Heart left ventricle (tissue), 16 donors: ENCODE data around the gene NOS1AP. TPM values are rescaled to one million over a fixed set of nuclear protein-coding genes. Genes with fewer than 3 reads are reported as not detected.

Experiments
- ATAC-seq, 4 donors: fragments of 200-7000 bp; cut with Tn5 transposase; one replicate each; pipeline ENCODE4 v1.9.1; 2020 to 2022; ENCODE audit warnings: moderate library complexity in 4 of 4, mild to moderate bottlenecking in 3 of 4, moderate number of reproducible peaks in 1 of 4
- DNase-seq, 5 donors: peaks; one replicate each; pipeline ENCODE4 v3.0.0-alpha.2; 2020
- H3K27ac ChIP-seq, 12 donors: fragments of 200-600 bp; sonication (generic) in 4 of 12; one replicate each; pipeline versions ENCODE4 v1.5.0 to v1.8.0; 2016 to 2022; ENCODE audit warnings: mild to moderate bottlenecking in 2 of 12
- H3K27me3 ChIP-seq, 9 donors: fragments of 200-600 bp; sonication (generic) in 2 of 9; one replicate each; pipeline versions ENCODE4 v1.5.1 to v1.8.0; 2016 to 2022; ENCODE audit warnings: mild to moderate bottlenecking in 3 of 9
- H3K36me3 ChIP-seq, 9 donors: fragments of 200-600 bp; sonication (generic) in 2 of 9; one replicate each; pipeline versions ENCODE4 v1.5.0 to v1.8.0; 2018 to 2022; ENCODE audit warnings: mild to moderate bottlenecking in 2 of 9
- H3K4me1 ChIP-seq, 12 donors: fragments of 200-600 bp; sonication (generic) in 4 of 12; one replicate each; pipeline versions ENCODE4 v1.5.0 to v1.8.0; 2016 to 2022; ENCODE audit warnings: mild to moderate bottlenecking in 3 of 12
- H3K4me3 ChIP-seq, 12 donors: fragments of 200-600 bp; sonication (generic) in 4 of 12; one replicate each; pipeline versions ENCODE4 v1.5.0 to v1.8.0; 2017 to 2022; ENCODE audit warnings: mild to moderate bottlenecking in 9 of 12, moderate library complexity in 4 of 12
- H3K9me3 ChIP-seq, 12 donors: fragments of 200-600 bp; sonication (generic) in 4 of 12; one replicate each; pipeline versions ENCODE4 v1.5.0 to v1.8.0; 2016 to 2022; ENCODE audit warnings: mild to moderate bottlenecking in 1 of 12
- POLR2A ChIP-seq, 2 donors: fragments of 450-650 bp; IDR thresholded peaks; one replicate each; pipeline ENCODE4 v1.6.1; 2017; ENCODE audit warnings: antibody characterized with exemption in 2 of 2, mild to moderate bottlenecking in 2 of 2, moderate library complexity in 2 of 2
- WGBS, 4 donors: extraction: QIAGEN DNeasy Blood & Tissue Kit in 2 of 4; methylation state at CpG; one replicate each; pipeline versions ENCODE4 v1.1.5 to v1.1.7; 2013 to 2018; 5-methylcytosine and 5-hydroxymethylcytosine counted together
- intact Hi-C, 10 donors: fragments of 100-400 bp; cut with DNase I; formaldehyde crosslinking; loops; one replicate each; pipeline versions ENCODE4 v1.11.1 to v1.14.2; 2022
- polyA plus RNA-seq, 2 donors: library from polyadenylated mRNA; stranded (reverse); fragments of 200-250 nt; gene quantifications; one replicate each; pipeline ENCODE4 v1.2.3, GENCODE V29; 2013
- total RNA-seq, 9 donors: library from RNA; depleted of rRNA in 2 of 9; stranded (reverse); fragments of >200 nt in 2 of 9; fragmentation: NEBNext Ultra II Directional in 3 of 9; extraction: Animal tissue kit (Norgen Biotek cat#: 25700) in 3 of 9; gene quantifications; one replicate each; pipeline versions ENCODE4 v1.1.0 to v1.2.4, GENCODE V29; 2016 to 2023
- TF ChIP-seq, protein P1 (sequence below), 12 donors: fragments of 200-600 bp; sonication (generic) in 4 of 12; IDR thresholded peaks; one replicate each; pipeline versions ENCODE4 v1.5.0 to v1.8.0; 2018 to 2022; ENCODE audit warnings: antibody characterized with exemption in 12 of 12, mild to moderate bottlenecking in 5 of 12
- donor health status: ischemic (EF 13 %, LVEDD 7.1; RV severe dilation, severe dysfunction).
- donor health status: healthy with polysubstance abuse.
- donor health status: DM: no; HTN: yes; CAD: no.
- donor health status: DM: no; HTN: no; CAD: no.
- donor health status: ischemic (EF 25% LVEDD 6.9; RV normal size, moderate dysfunction).
- donor health status: ischemic (EF 25% LVEDD 5.7; RV mildly dilated, moderate dysfunction).
- donor health status: healthy.
- donor health status: DM: yes; HTN: yes; CAD: no.
- donor health status: ischemic (EF 35%, LVEDD 5.7; RV mildly dilated, moderate dysfunction).
- donor health status: nonischemic (EF 11% LVEDD 7.7; RV severe dilation, severe dysfunction).
- donor health status: DM: yes; HTN: yes; CAD: no.
- donor health status: PGD.
- donor health status: ischemic (EF 29% LVEDD 5.4; RV normal size, mild dysfunction).
- donor health status: nonischemic (EF 23%, LVEDD 6.1; RV moderate dilation, normal function).

The NOS1AP gene
- total and polyA plus RNA-seq, 11 donors: 1.1 to 6.4 (median 4.3) TPM

DNA sequence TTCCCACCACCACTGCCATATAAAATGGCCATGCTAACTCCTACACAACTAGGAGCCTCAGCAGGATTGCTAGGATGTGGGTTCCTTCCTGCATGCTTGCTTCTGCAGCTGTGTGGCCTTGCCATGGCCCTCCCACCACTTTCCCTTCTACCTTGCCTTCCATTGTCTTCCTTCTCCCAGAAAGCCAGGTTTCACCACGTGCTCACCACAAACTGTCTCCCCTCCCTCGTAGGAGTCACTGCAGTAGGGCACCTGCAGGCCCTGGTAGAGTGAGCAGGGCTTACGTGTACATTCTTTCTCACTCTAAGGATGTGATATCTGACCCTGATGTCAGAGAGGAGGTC is 315.8 kb downstream of the NOS1AP start:
- H3K27ac ChIP-seq: no peak overlapping the region
- H3K9me3 ChIP-seq: no peaks in the 10 kb centered on the region
- ATAC-seq: no peak
- DNase-seq: no peak
- no peak for TF ChIP-seq POLR2A (IDR thresholded peaks at IDR 0.05)
- peaks cover 0 to 4% (median 0%) of the 10 kb centered on the region in 12 donors for H3K4me1 ChIP-seq
- H3K36me3 ChIP-seq: peaks cover 0 to 6% (median 0%) of the 10 kb centered on the region in 9 donors
- WGBS, 4 donors: 79 to 90% (median 83%) methylated on average over 3 of the region's 3 CpGs
- intact Hi-C loops: loop anchor here in 6 of 10 donors (5.0 to 10.0 kb wide), 5 partner anchors 98 to 328 kb away; no protein-coding TSS in a partner anchor
- H3K27me3 ChIP-seq: peaks cover 0 to 7% (median 0%) of the 10 kb centered on the region in 9 donors
- no peak overlapping the region for H3K4me3 ChIP-seq

GRCh38 chr1:162385702-162386101 is 316.2 kb downstream of the NOS1AP start:
- DNase-seq (no peak), ATAC-seq (no peak)
- TF ChIP-seq, protein P1, sequence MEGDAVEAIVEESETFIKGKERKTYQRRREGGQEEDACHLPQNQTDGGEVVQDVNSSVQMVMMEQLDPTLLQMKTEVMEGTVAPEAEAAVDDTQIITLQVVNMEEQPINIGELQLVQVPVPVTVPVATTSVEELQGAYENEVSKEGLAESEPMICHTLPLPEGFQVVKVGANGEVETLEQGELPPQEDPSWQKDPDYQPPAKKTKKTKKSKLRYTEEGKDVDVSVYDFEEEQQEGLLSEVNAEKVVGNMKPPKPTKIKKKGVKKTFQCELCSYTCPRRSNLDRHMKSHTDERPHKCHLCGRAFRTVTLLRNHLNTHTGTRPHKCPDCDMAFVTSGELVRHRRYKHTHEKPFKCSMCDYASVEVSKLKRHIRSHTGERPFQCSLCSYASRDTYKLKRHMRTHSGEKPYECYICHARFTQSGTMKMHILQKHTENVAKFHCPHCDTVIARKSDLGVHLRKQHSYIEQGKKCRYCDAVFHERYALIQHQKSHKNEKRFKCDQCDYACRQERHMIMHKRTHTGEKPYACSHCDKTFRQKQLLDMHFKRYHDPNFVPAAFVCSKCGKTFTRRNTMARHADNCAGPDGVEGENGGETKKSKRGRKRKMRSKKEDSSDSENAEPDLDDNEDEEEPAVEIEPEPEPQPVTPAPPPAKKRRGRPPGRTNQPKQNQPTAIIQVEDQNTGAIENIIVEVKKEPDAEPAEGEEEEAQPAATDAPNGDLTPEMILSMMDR (IDR thresholded peaks at IDR 0.05): no peak
- TF ChIP-seq POLR2A (IDR thresholded peaks at IDR 0.05): no peak
- Histone ChIP-seq H3K36me3 (peaks cover 0 to 6% (median 0%) of the 10 kb centered on the region in 9 donors), H3K4me3 (no peak overlapping the region), H3K27ac (no peak overlapping the region), H3K9me3 (no peaks in the 10 kb centered on the region), H3K4me1 (peaks cover 0 to 4% (median 0%) of the 10 kb centered on the region in 12 donors), H3K27me3 (peaks cover 0 to 7% (median 0%) of the 10 kb centered on the region in 9 donors)
- intact Hi-C loops: loop anchor here in 6 of 10 donors (5.0 to 10.0 kb wide), 5 partner anchors 98 to 328 kb away; no protein-coding TSS in a partner anchor
- WGBS, 4 donors: 85 to 100% (median 96%) methylated on average over 1 to 3 of the region's 3 CpGs

- no peak for ATAC-seq
- Histone ChIP-seq H3K36me3 (peaks cover 0 to 6% (median 0%) of the 10 kb centered on the region in 9 donors), H3K27me3 (peaks cover 0 to 7% (median 0%) of the 10 kb centered on the region in 9 donors), H3K4me1 (peaks cover 0 to 4% (median 0%) of the 10 kb centered on the region in 12 donors), H3K9me3 (no peaks in the 10 kb centered on the region), H3K4me3 (no peak overlapping the region), H3K27ac (no peak overlapping the region)
- 80 to 92% (median 86%) methylated on average over 8 of the region's 8 CpGs for WGBS, 4 donors
- intact Hi-C loops: loop anchor here in 6 of 10 donors (5.0 to 10.0 kb wide), 5 partner anchors 99 to 329 kb away; no protein-coding TSS in a partner anchor
- TF ChIP-seq, protein P1 (IDR thresholded peaks at IDR 0.05): no peak
- TF ChIP-seq POLR2A (IDR thresholded peaks at IDR 0.05): no peak
- no peak for DNase-seq
These were observed 317.1 kb downstream of the NOS1AP start for GRCh38 chr1:162386292-162387225.

DNA sequence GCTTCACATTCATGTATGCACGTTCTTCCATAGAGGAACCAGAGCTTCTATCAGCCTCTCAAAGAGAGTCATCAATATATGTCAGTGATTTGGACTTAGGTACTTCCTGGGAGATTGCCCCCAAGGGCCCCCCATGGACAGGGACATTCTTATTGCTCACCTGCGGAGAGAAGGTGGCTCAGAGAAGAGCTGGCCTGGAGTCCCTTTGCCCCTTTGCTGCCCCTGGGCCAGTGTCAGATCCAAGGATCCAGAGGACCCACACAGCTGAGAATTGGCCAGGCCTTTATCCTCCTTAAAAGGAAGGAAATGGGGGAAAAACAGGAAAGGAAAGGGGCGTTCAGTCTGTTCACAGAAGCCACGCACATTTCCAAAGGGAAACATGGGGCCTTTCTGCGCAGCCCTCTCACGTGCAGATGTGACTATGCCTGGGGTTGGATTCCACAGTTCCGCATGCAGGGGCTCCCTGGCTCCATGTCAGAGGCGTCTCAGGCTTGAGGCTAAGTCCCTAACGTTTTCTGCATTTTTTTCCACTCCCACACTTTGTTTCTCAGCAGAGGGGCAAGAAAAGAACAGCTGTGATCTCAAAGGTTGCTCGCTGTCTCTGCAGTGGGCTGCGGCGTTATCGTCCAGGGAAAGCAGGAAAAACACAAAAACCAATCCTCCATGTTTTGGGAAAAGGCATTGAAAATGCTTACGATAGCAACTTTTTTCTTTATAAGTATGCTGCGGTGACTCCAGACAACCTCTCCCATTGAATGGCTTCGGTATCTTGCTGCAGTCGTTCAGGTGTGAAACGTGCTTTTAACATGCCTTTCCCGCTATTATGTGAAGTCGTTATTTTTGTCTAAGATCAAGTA is 318.0 kb downstream of the NOS1AP start:
- H3K27ac ChIP-seq: no peak overlapping the region
- ATAC-seq: no peak
- H3K36me3 ChIP-seq: peaks cover 0 to 6% (median 0%) of the 10 kb centered on the region in 9 donors
- H3K4me3 ChIP-seq: no peak overlapping the region
- WGBS, 4 donors: 67 to 80% (median 75%) methylated on average over 20 of the region's 20 CpGs
- DNase-seq: no peak
- intact Hi-C loops: loop anchor here in 6 of 10 donors (5.0 to 10.0 kb wide), 5 partner anchors 100 to 330 kb away; no protein-coding TSS in a partner anchor
- H3K27me3 ChIP-seq: peaks cover 0 to 7% (median 0%) of the 10 kb centered on the region in 9 donors
- TF ChIP-seq, protein P1 (IDR thresholded peaks at IDR 0.05): no peak
- no peak for TF ChIP-seq POLR2A (IDR thresholded peaks at IDR 0.05)
- no peaks in the 10 kb centered on the region for H3K9me3 ChIP-seq
- H3K4me1 ChIP-seq: peaks cover 0 to 4% (median 0%) of the 10 kb centered on the region in 12 donors
